HUES48 (cell line): ENCODE data around the gene AFG1L.
A peak's percentile ranks its signal among the peaks of the same experiment; 100 is the strongest.
"Not testable (repeated sequence)": the region's sequence is repeated elsewhere in the genome, so short reads cannot be mapped to it uniquely, and the experiment has no call there.

ENCODE experiments used
- H3K27ac ChIP-seq: one replicate; pipeline ENCODE4 v1.7.0; 2013; ENCODE audit warnings: low read depth, low read length, inconsistent platforms
- H3K27me3 ChIP-seq: 2 replicates; pipeline ENCODE4 v1.6.1; 2013; ENCODE audit warnings: mild to moderate bottlenecking, low read length; ENCODE audit not compliant: control insufficient read depth, insufficient read depth
- H3K36me3 ChIP-seq: 2 replicates; pipeline ENCODE4 v1.6.1; 2013; ENCODE audit warnings: low read length; ENCODE audit not compliant: control insufficient read depth, insufficient read depth
- H3K4me1 ChIP-seq: 2 replicates; pipeline ENCODE4 v1.6.1; 2013; ENCODE audit warnings: mild to moderate bottlenecking, low read length; ENCODE audit not compliant: control insufficient read depth, insufficient read depth
- H3K4me3 ChIP-seq: 2 replicates; pipeline ENCODE4 v1.5.1; 2013; ENCODE audit warnings: mild to moderate bottlenecking, low read depth, low read length
- H3K9ac ChIP-seq: 2 replicates; pipeline ENCODE4 v1.6.1; 2013; ENCODE audit warnings: mild to moderate bottlenecking, low read depth, low read length, moderate library complexity
- H3K9me3 ChIP-seq: 2 replicates; pipeline ENCODE4 v1.6.1; 2013; ENCODE audit warnings: low read length; ENCODE audit not compliant: control insufficient read depth, insufficient read depth

AFG1L gene

GRCh38 chr6:108260809-108261569, 33.9 kb upstream of the AFG1L start, which contains the start of gene SNX3:
Gene SNX3, minus strand, starts transcription at chr6:108261040. Its CDS starts 119 bp downstream, at chr6:108260921.
- peak within 1 kb of the TSS; percentile 94 for H3K27ac ChIP-seq
- peaks cover 8% of the 10 kb centered on the region; the same call in 1 of the 2 replicates for H3K4me1 ChIP-seq
- no peaks in the 10 kb centered on the region for H3K27me3 ChIP-seq
- no peaks in the 10 kb centered on the region for H3K9me3 ChIP-seq
- H3K4me3 ChIP-seq: peak within 1 kb of the TSS; percentile 89
- H3K36me3 ChIP-seq: 0 out of 2 replicates have a peak, but pooled peaks cover 4% of the 10 kb centered on the region
- H3K9ac ChIP-seq: peak within 1 kb of the TSS; percentile 85

GRCh38 chr6:108263371-108263770, 31.5 kb upstream of the AFG1L start:
- Histone ChIP-seq H3K4me1 (peaks cover 8% of the 10 kb centered on the region; the same call in 1 of the 2 replicates), H3K9me3 (no peaks in the 10 kb centered on the region), H3K36me3 (no peaks in the 10 kb centered on the region), H3K9ac (no peak overlapping the region), H3K27me3 (no peaks in the 10 kb centered on the region), H3K4me3 (no peak overlapping the region), H3K27ac (no peak overlapping the region)

- Histone ChIP-seq H3K27me3 (no peaks in the 10 kb centered on the region), H3K27ac (no peak overlapping the region), H3K36me3 (no peaks in the 10 kb centered on the region), H3K9ac (no peak overlapping the region), H3K4me1 (no peaks in the 10 kb centered on the region), H3K9me3 (no peaks in the 10 kb centered on the region), H3K4me3 (no peak overlapping the region)
Observed at GRCh38 chr6:108268845-108269244, 26.0 kb upstream of the AFG1L start.

GRCh38 chr6:108269955-108270354, 24.9 kb upstream of the AFG1L start:
- H3K4me1 ChIP-seq, H3K36me3 ChIP-seq, H3K27ac ChIP-seq, H3K9ac ChIP-seq, H3K27me3 ChIP-seq, H3K4me3 ChIP-seq, H3K9me3 ChIP-seq: not testable (repeated sequence)

- no peaks in the 10 kb centered on the region for H3K9me3 ChIP-seq
- H3K9ac ChIP-seq: no peak overlapping the region
- no peaks in the 10 kb centered on the region for H3K27me3 ChIP-seq
- no peaks in the 10 kb centered on the region for H3K36me3 ChIP-seq
- H3K27ac ChIP-seq: no peak overlapping the region
- no peaks in the 10 kb centered on the region for H3K4me1 ChIP-seq
- no peak overlapping the region for H3K4me3 ChIP-seq
Observed at GRCh38 chr6:108274546-108274945, 20.3 kb upstream of the AFG1L start.

GRCh38 chr6:108275976-108276375, 18.9 kb upstream of the AFG1L start:
- no peaks in the 10 kb centered on the region for H3K36me3 ChIP-seq
- no peaks in the 10 kb centered on the region for H3K9me3 ChIP-seq
- no peak overlapping the region for H3K9ac ChIP-seq
- peaks cover 11% of the 10 kb centered on the region for H3K4me1 ChIP-seq
- H3K27me3 ChIP-seq: no peaks in the 10 kb centered on the region
- no peak overlapping the region for H3K4me3 ChIP-seq
- H3K27ac ChIP-seq: no peak overlapping the region

GRCh38 chr6:108277295-108277694, 17.6 kb upstream of the AFG1L start:
- Histone ChIP-seq H3K27me3 (no peaks in the 10 kb centered on the region), H3K9me3 (no peaks in the 10 kb centered on the region), H3K9ac (no peak overlapping the region), H3K4me1 (peaks cover 11% of the 10 kb centered on the region), H3K27ac (no peak overlapping the region), H3K36me3 (no peaks in the 10 kb centered on the region), H3K4me3 (no peak overlapping the region)

GRCh38 chr6:108277831-108278230, 17.0 kb upstream of the AFG1L start:
- Histone ChIP-seq H3K36me3 (no peaks in the 10 kb centered on the region), H3K9ac (no peak overlapping the region), H3K4me1 (peaks cover 11% of the 10 kb centered on the region), H3K9me3 (no peaks in the 10 kb centered on the region), H3K27me3 (no peaks in the 10 kb centered on the region), H3K4me3 (no peak overlapping the region), H3K27ac (no peak overlapping the region)

- Histone ChIP-seq H3K27me3 (no peaks in the 10 kb centered on the region), H3K4me3 (no peak overlapping the region), H3K36me3 (no peaks in the 10 kb centered on the region), H3K4me1 (peaks cover 3% of the 10 kb centered on the region), H3K9me3 (no peaks in the 10 kb centered on the region), H3K9ac (no peak overlapping the region), H3K27ac (no peak overlapping the region)
Observed at GRCh38 chr6:108285381-108285780, 9.5 kb upstream of the AFG1L start.

GRCh38 chr6:108286366-108286765, 8.5 kb upstream of the AFG1L start:
- H3K9me3 ChIP-seq: no peaks in the 10 kb centered on the region
- H3K36me3 ChIP-seq: no peaks in the 10 kb centered on the region
- no peak overlapping the region for H3K9ac ChIP-seq
- no peaks in the 10 kb centered on the region for H3K27me3 ChIP-seq
- no peak overlapping the region for H3K27ac ChIP-seq
- H3K4me1 ChIP-seq: no peaks in the 10 kb centered on the region
- no peak overlapping the region for H3K4me3 ChIP-seq

- Histone ChIP-seq H3K9me3 (no peaks in the 10 kb centered on the region), H3K27me3 (no peaks in the 10 kb centered on the region), H3K4me1 (no peaks in the 10 kb centered on the region), H3K4me3 (no peak overlapping the region), H3K27ac (no peak overlapping the region), H3K9ac (no peak overlapping the region), H3K36me3 (no peaks in the 10 kb centered on the region)
Observed at GRCh38 chr6:108287373-108287772, 7.5 kb upstream of the AFG1L start.
